ENCODE results near the gene WNT10A.

- TF ChIP-seq CTCF (IDR thresholded peaks at IDR 0.05): no peak
- no peak for TF ChIP-seq POLR2A (IDR thresholded peaks at IDR 0.05)
Measured at GRCh38 chr2:218887079-218887478, 6.4 kb downstream of the WNT10A start.
